Hepatocyte (in vitro differentiated cells): ENCODE data around the gene ACTR8. TPM values are rescaled to one million over a fixed set of nuclear protein-coding genes. Genes with fewer than 3 reads are reported as not detected.

Source experiments
- DNase-seq: peaks from one replicate; pipeline ENCODE4 v3.0.0-alpha.2; 2016; ENCODE audit warnings: low spot score
- H2AFZ ChIP-seq: fragments of 200-600 bp; sonication (generic); 2 replicates; pipeline ENCODE4 v1.6.0; 2016; ENCODE audit warnings: antibody characterized with exemption, mild to moderate bottlenecking
- H3K27ac ChIP-seq: fragments of 200-600 bp; sonication (generic); 2 replicates; pipeline ENCODE4 v1.5.1; 2016; ENCODE audit warnings: mild to moderate bottlenecking
- H3K27me3 ChIP-seq: fragments of 200-600 bp; sonication (generic); 2 replicates; pipeline ENCODE4 v1.6.1; 2016
- H3K36me3 ChIP-seq: fragments of 200-600 bp; sonication (generic); replicated peaks from 2 replicates; pipeline ENCODE4 v1.5.1; 2016; ENCODE audit warnings: low read depth; ENCODE audit not compliant: insufficient read depth
- H3K4me1 ChIP-seq: fragments of 200-600 bp; sonication (generic); 2 replicates; pipeline ENCODE4 v1.5.1; 2016; ENCODE audit warnings: mild to moderate bottlenecking, moderate library complexity; ENCODE audit not compliant: insufficient read depth
- H3K4me2 ChIP-seq: fragments of 200-600 bp; sonication (generic); 2 replicates; pipeline ENCODE4 v1.6.0; 2016
- H3K4me3 ChIP-seq: fragments of 200-600 bp; sonication (generic); 2 replicates; pipeline ENCODE4 v1.5.1; 2016; ENCODE audit warnings: mild to moderate bottlenecking
- H3K79me2 ChIP-seq: fragments of 200-600 bp; sonication (generic); 2 replicates; pipeline ENCODE4 v1.6.0; 2017; ENCODE audit warnings: mild to moderate bottlenecking
- H3K9me2 ChIP-seq: fragments of 200-600 bp; sonication (generic); replicated peaks from 2 replicates; pipeline ENCODE4 v1.6.0; 2017; ENCODE audit warnings: mild to moderate bottlenecking; ENCODE audit not compliant: insufficient read depth
- H3K9me3 ChIP-seq: fragments of 200-600 bp; sonication (generic); 2 replicates; pipeline ENCODE4 v1.5.1; 2016; ENCODE audit warnings: low read depth, mild to moderate bottlenecking
- H4K20me1 ChIP-seq: fragments of 200-600 bp; sonication (generic); 2 replicates; pipeline ENCODE4 v1.6.0; 2016; ENCODE audit warnings: mild to moderate bottlenecking; ENCODE audit not compliant: insufficient read depth, poor library complexity, severe bottlenecking
- EZH2 ChIP-seq: fragments of 200-600 bp; sonication (generic); IDR thresholded peaks from 2 replicates; pipeline ENCODE4 v1.6.1; 2016; ENCODE audit warnings: antibody characterized with exemption, mild to moderate bottlenecking, borderline replicate concordance
- EZH2phosphoT487 ChIP-seq: fragments of 200-600 bp; sonication (generic); IDR thresholded peaks from one replicate; pipeline ENCODE4 v1.6.1; 2018; ENCODE audit warnings: antibody characterized with exemption, mild to moderate bottlenecking, low read depth, moderate library complexity; ENCODE audit not compliant: unreplicated experiment, severe bottlenecking
- WGBS: methylation state at CpG from one replicate; pipeline ENCODE4 v1.1.6; 2016; ENCODE audit warnings: low lambda C conversion rate; ENCODE audit errors: missing lambda C conversion rate; 5-methylcytosine and 5-hydroxymethylcytosine counted together
- polyA plus RNA-seq: library from polyadenylated mRNA; unstranded; fragments of >200 nt; fragmentation: Nextera tagmentation; extraction: Ambion mirVana; gene quantifications from 2 replicates; pipeline ENCODE4 v1.2.1, GENCODE V29; 2016
- total RNA-seq: library from RNA; depleted of rRNA; stranded (reverse); fragments of >200 nt; gene quantifications from 2 replicates; pipeline ENCODE4 v1.2.3, GENCODE V29; 2014
- TF ChIP-seq, protein P1 (sequence below): fragments of 200-600 bp; sonication (generic); IDR thresholded peaks from 2 replicates; pipeline ENCODE4 v1.5.1; 2016; ENCODE audit warnings: antibody characterized with exemption, mild to moderate bottlenecking; ENCODE audit not compliant: poor library complexity

The ACTR8 gene
- total and polyA plus RNA-seq, 2 experiments from 2014 or later, result 19.6 to 29.1 TPM

DNA sequence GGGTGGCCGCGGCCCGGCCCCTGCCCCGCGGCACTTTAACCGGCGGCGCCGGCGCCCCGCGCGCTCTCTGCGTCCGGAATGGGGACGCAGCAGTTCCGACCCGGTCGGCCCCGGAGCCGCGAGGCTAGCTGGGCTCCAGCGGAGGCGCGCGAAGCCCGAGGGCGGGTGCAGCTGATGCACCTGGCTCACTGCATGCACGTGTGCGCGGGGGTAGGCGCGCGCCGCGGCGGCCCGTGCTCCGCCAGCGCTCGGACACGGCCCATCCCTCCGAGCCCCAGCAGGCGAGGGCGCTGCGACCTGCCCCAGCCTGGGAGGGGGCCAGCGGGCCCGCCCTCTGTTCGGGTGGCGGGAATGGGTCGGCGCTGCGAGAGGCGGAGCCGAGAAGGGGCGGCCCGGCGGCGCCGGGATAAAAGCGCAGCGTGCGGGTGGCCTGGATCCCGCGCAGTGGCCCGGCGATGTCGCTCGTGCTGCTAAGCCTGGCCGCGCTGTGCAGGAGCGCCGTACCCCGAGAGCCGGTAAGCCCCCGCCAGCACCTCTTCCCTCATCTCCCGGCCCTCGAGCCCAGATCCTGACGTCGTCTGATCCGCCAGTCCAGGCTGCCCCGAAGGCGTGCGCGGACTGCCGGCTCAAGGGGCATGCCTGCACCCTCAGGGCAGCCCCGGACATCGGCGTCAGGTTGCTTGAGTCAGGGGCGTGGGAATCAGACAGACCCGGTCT is 35.7 kb downstream of the ACTR8 start, which contains the start of the genes CHDH and IL17RB:
CHDH (minus strand) TSS at position 286 of the 717 bp plus-strand sequence. CDS start 22,411 bp downstream, outside the sequence.
IL17RB (plus strand) TSS at position 435 of the 717 bp plus-strand sequence; CDS start at position 456, 21 bp downstream.
- no peaks in the 10 kb centered on the region for H3K27me3 ChIP-seq
- 5% methylated on average over 74 of the region's 91 CpGs for WGBS
- H3K4me3 ChIP-seq, result peak within 1 kb of the TSS; percentile 45
- H2AFZ ChIP-seq, result peak within 1 kb of the TSS; percentile 67
- peak within 1 kb of the TSS; percentile 92 for H3K4me2 ChIP-seq
- H3K9me3 ChIP-seq, result no peaks in the 10 kb centered on the region
- TF ChIP-seq EZH2 (no peak), EZH2phosphoT487 (no peak)
- TF ChIP-seq, protein P1, sequence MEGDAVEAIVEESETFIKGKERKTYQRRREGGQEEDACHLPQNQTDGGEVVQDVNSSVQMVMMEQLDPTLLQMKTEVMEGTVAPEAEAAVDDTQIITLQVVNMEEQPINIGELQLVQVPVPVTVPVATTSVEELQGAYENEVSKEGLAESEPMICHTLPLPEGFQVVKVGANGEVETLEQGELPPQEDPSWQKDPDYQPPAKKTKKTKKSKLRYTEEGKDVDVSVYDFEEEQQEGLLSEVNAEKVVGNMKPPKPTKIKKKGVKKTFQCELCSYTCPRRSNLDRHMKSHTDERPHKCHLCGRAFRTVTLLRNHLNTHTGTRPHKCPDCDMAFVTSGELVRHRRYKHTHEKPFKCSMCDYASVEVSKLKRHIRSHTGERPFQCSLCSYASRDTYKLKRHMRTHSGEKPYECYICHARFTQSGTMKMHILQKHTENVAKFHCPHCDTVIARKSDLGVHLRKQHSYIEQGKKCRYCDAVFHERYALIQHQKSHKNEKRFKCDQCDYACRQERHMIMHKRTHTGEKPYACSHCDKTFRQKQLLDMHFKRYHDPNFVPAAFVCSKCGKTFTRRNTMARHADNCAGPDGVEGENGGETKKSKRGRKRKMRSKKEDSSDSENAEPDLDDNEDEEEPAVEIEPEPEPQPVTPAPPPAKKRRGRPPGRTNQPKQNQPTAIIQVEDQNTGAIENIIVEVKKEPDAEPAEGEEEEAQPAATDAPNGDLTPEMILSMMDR, result no peak
- peaks cover 8% of the 10 kb centered on the region for H3K79me2 ChIP-seq
- H3K4me1 ChIP-seq, result peaks cover 37% of the 10 kb centered on the region
- H3K36me3 ChIP-seq, result no peaks in the 10 kb centered on the region
- DNase-seq, result peak; percentile 87
- H4K20me1 ChIP-seq, result no peaks in the 10 kb centered on the region
- no peaks in the 10 kb centered on the region for H3K9me2 ChIP-seq
- H3K27ac ChIP-seq, result peak within 1 kb of the TSS; percentile 96

DNA sequence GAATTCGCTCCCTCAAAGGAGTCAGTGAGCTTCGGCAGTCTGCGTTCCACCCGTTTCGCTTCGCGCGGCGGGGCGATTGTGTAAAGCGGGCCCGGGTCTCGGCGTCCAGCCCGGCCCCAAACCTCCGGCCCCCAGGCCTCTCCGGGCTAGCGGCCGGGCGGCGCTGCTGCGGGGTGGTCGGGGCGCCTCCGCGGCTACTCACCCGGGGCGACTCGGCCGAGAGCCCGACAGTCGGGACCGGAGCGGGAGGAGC is 36.1 kb downstream of the ACTR8 start:
- DNase-seq, result no peak
- Histone ChIP-seq H3K4me2 (peak overlapping the region; percentile 92), H2AFZ (peak overlapping the region; percentile 67), H3K4me1 (peaks cover 42% of the 10 kb centered on the region), H4K20me1 (no peaks in the 10 kb centered on the region), H3K9me3 (no peaks in the 10 kb centered on the region), H3K36me3 (no peaks in the 10 kb centered on the region), H3K9me2 (no peaks in the 10 kb centered on the region), H3K4me3 (peak overlapping the region; percentile 45), H3K79me2 (peaks cover 13% of the 10 kb centered on the region), H3K27ac (peak overlapping the region; percentile 96), H3K27me3 (no peaks in the 10 kb centered on the region)
- TF ChIP-seq, protein P1, result no peak
- TF ChIP-seq EZH2phosphoT487 (no peak), EZH2 (no peak)
- 3% methylated on average over 22 of the region's 34 CpGs for WGBS

DNA sequence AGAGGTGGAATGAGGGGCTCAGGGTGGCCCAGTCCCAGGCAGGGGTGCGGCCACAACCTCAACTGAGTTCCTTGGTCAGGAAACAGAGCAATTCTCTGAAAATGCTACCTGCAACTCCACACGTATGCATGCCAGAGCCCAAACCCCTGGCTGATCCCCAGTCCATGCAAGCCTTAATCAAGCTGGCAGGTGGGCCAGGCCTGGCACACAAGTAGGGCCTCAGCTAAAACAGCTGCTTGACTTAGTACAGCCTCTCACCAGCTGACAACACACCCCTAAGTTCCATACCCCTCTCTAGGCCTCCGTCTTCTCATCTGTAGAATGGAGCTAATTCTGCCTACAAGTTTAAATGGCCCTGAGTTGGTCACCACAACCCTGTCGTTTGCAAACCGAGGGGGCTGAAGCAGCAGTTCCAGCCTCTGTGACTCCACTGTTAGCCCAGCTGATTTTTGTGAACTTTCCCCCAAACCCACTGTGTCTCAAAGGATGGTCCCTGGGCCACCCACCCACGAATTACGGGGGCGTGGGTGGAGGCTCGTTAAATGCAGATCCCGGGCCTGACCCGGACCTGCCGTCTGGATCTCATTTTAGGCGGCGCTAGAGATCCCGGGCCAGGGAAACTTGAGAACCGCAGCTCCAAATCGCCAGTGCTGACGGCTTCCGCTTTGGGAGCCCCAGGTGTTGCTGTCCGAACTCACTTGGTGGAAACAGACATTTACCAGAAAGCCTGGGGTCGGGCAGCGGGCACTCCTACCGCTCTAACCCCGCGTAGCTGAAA is 36.7 kb downstream of the ACTR8 start:
- H3K9me2 ChIP-seq, result no peaks in the 10 kb centered on the region
- 15% methylated on average over 25 of the region's 25 CpGs for WGBS
- H3K4me1 ChIP-seq, result peaks cover 42% of the 10 kb centered on the region

More for the DNA sequence above, 36.7 kb downstream of the ACTR8 start:
- Histone ChIP-seq H4K20me1 (no peaks in the 10 kb centered on the region), H3K9me3 (no peaks in the 10 kb centered on the region), H2AFZ (peak overlapping the region; percentile 67), H3K27me3 (no peaks in the 10 kb centered on the region), H3K79me2 (peaks cover 18% of the 10 kb centered on the region), H3K36me3 (no peaks in the 10 kb centered on the region), H3K27ac (peak overlapping the region; percentile 96), H3K4me2 (peak overlapping the region; percentile 92), H3K4me3 (peak overlapping the region; percentile 45)
- peak; percentile 71 for DNase-seq
- TF ChIP-seq EZH2phosphoT487 (no peak), EZH2 (peak; percentile 50)
- TF ChIP-seq, protein P1, result peak; percentile 39
